Testis (tissue), 2 donors: ENCODE data around the gene UGDH.

Source experiments
- CTCF ChIP-seq, 3 experiments: fragments of 450-650 bp in 2 of 3; fragments of 200-600 bp in 1 of 3; sonication (generic) in 1 of 3; IDR thresholded peaks; one replicate each; pipeline ENCODE4 v1.5.1; 2016 to 2019; ENCODE audit warnings: antibody characterized with exemption in 3 of 3, mild to moderate bottlenecking in 2 of 3, moderate library complexity in 1 of 3
- POLR2A ChIP-seq: fragments of 450-650 bp; IDR thresholded peaks from one replicate; pipeline ENCODE4 v1.6.1; 2017; ENCODE audit warnings: antibody characterized with exemption, mild to moderate bottlenecking, moderate library complexity

- TF ChIP-seq CTCF (IDR thresholded peaks at IDR 0.05) (no peak), POLR2A (no peak)
Observed at GRCh38 chr4:39452860-39453587, 74.2 kb downstream of the UGDH start.
